ENCODE results near the gene SNX12.

The SNX12 gene

GRCh38 chrX:71068044-71068918, at the start of gene SNX12:
Gene SNX12, minus strand, starts transcription at chrX:71068334. Its CDS starts 28 bp downstream, at chrX:71068306.
- peak; percentile 96 for DNase-seq (ENCODE audit: low read depth)

GRCh38 chrX:71117358-71117757, 49.2 kb upstream of the SNX12 start:
- no peak for DNase-seq (ENCODE audit: low read depth)

- no peak for DNase-seq (ENCODE audit: low read depth)
Measured at GRCh38 chrX:71111921-71112431, 43.8 kb upstream of the SNX12 start.

- no peak for DNase-seq (ENCODE audit: low read depth)
Measured at GRCh38 chrX:71111141-71111843, 43.2 kb upstream of the SNX12 start, which contains the start of gene IL2RG. Gene IL2RG, minus strand, starts transcription at chrX:71111577. Its CDS starts 38 bp downstream, at chrX:71111539.

GRCh38 chrX:71109051-71109450, 40.9 kb upstream of the SNX12 start:
- no peak for DNase-seq (ENCODE audit: low read depth)

- DNase-seq (ENCODE audit: low read depth), result no peak
Measured at GRCh38 chrX:71107762-71108360, 39.7 kb upstream of the SNX12 start.

GRCh38 chrX:71107245-71107644, 39.1 kb upstream of the SNX12 start:
- no peak for DNase-seq (ENCODE audit: low read depth)

- no peak for DNase-seq (ENCODE audit: low read depth)
Measured at GRCh38 chrX:71106427-71106826, 38.3 kb upstream of the SNX12 start, which contains the start of gene CXorf65. Gene CXorf65, minus strand, starts transcription at chrX:71106740. Its CDS starts 184 bp downstream, at chrX:71106556.

GRCh38 chrX:71105628-71106027, 37.5 kb upstream of the SNX12 start:
- no peak for DNase-seq (ENCODE audit: low read depth)

- DNase-seq (ENCODE audit: low read depth), result no peak
Measured at GRCh38 chrX:71103110-71103983, 35.2 kb upstream of the SNX12 start.

GRCh38 chrX:71102292-71102691, 34.2 kb upstream of the SNX12 start:
- no peak for DNase-seq (ENCODE audit: low read depth)

- no peak for DNase-seq (ENCODE audit: low read depth)
Measured at GRCh38 chrX:71100581-71101505, 32.7 kb upstream of the SNX12 start.

- no peak for DNase-seq (ENCODE audit: low read depth)
Measured at GRCh38 chrX:71099736-71100135, 31.6 kb upstream of the SNX12 start.

GRCh38 chrX:71098951-71099506, 30.9 kb upstream of the SNX12 start:
- no peak for DNase-seq (ENCODE audit: low read depth)

- peak; percentile 39 for DNase-seq (ENCODE audit: low read depth)
Measured at GRCh38 chrX:71098302-71098701, 30.2 kb upstream of the SNX12 start.

- DNase-seq (ENCODE audit: low read depth), result no peak
Measured at GRCh38 chrX:71096760-71097032, 28.6 kb upstream of the SNX12 start.

- no peak for DNase-seq (ENCODE audit: low read depth)
Measured at GRCh38 chrX:71095981-71096759, 28.0 kb upstream of the SNX12 start.

GRCh38 chrX:71095555-71095980, 27.4 kb upstream of the SNX12 start, which contains the start of gene FOXO4:
Gene FOXO4, plus strand, starts transcription at chrX:71095851. Its CDS starts 678 bp downstream, at chrX:71096529.
- peak; percentile 84 for DNase-seq (ENCODE audit: low read depth)

- DNase-seq (ENCODE audit: low read depth), result no peak
Measured at GRCh38 chrX:71095033-71095432, 26.9 kb upstream of the SNX12 start.
